ENCODE results near the gene CYP2S1.
A peak's percentile ranks its signal among the peaks of the same experiment; 100 is the strongest.
"Not testable (repeated sequence)": the region's sequence is repeated elsewhere in the genome, so short reads cannot be mapped to it uniquely, and the experiment has no call there.

CYP2S1 gene

DNA sequence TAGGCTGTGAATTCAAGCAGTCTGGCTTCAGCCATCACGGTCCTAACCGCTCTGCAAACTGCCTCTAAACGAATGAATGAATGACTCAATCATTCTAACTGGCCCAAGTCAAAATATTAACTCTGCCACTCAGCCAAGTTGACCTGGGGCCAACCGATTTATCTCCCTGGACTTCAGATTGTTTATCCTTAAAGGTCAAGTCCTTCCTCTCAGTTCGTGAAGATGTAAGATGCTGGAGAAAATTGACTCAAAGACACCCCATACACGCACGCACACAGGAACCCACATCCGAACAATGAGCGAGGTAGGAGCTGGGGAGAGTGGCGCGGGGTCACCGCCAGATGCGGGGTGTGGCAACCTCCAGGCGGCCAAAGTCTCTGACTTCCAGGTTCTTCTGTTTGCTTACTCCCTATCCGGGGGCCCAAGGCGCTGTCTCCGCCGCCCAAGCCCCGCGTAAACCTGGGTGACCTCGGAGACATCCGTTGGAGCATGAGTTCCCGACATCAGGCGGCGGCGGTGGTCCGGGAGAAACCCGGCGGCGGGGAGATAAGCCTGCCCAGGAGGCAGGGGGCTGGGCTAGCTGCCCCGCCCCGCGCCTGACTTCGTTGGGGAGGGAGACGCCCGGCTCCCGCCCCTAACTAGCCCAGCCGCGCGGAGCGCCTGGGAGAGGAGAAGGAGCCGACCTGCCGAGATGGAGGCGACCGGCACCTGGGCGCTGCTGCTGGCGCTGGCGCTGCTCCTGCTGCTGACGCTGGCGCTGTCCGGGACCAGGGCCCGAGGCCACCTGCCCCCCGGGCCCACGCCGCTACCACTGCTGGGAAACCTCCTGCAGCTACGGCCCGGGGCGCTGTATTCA lies at the start of gene CYP2S1:
TSS of gene CYP2S1 (plus strand) at position 646 of the 856 bp plus-strand sequence. CDS start at position 692, 46 bp downstream.
- DNase-seq: no peak

DNA sequence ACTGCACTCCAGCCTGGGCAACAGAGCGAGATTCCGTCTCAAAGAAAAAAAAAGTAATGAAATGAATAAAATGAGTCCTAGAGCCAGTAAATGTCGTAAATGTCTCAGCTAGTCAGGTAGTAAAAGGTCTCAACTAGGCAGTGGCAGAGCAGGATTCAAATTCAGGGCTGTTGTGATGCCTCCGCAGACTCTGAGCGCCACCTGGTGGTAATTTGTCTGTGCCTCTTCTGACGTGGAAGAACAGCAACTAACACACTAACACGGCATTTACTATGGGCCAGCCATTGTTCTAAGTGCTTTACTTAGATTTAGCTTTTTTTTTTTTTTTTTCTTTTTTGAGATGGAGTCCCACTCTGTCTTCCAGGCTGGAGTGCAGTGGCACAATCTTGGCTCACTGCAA lies 48.6 kb upstream of the CYP2S1 start:
- no peak for DNase-seq

DNA sequence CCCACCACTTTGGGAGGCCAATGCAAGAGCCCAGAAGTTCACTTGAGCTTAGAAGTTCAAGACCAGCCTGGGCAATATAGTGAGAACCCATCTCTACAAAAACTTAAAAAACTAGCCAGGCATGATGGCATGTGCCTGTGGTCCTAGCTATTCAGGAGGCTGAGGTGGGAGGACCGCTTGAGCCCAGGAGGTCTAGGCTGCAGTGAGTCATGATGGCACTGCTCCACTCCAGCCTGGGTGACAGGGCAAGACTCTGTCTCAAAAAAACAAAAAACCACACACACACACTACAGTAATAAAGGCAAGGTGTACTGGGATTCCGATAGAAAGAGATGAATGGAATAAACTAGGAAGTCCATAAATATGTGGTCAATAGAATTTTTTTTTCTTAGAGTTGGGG lies 43.2 kb upstream of the CYP2S1 start:
- no peak for DNase-seq

- not testable (repeated sequence) for DNase-seq
These were observed 42.0 kb upstream of the CYP2S1 start for GRCh38 chr19:41150986-41151385.

DNA sequence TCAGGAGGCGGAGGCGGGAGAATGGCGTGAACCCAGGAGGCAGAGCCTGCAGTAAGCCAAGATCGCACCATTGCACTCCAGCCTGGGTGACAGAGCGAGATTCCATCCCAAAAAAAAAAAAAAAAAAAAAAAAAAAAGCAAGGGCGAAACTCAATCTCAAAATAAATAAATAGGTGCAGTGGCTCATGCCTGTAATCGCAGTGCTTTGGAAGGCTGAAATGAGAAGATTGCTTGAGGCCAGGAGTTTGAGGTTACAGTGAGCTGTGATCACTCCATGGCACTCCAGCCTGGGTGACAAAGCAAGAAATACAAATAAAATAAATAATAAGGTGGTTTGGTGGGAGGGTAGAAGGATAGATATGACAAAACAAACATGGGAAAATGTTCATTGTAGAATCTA lies 39.0 kb upstream of the CYP2S1 start:
- DNase-seq: no peak

DNA sequence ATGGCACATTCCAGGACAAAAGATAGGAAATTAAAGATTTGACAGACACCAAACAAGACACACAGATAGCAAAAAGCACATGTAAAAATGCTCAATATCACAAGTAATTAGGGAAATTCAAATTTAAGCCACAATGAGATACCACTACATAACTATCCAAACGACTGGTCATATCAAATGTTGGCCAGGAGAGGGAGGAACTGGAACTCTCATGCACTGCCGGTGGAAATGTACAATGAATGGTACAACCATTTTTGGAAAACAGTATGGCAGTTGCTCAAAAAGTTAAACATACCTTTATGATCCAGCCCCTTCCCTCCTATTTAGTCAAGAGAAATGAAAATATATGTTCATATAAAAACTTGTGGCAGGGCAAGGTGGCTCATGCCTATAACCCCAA lies 36.8 kb upstream of the CYP2S1 start:
- no peak for DNase-seq

DNA sequence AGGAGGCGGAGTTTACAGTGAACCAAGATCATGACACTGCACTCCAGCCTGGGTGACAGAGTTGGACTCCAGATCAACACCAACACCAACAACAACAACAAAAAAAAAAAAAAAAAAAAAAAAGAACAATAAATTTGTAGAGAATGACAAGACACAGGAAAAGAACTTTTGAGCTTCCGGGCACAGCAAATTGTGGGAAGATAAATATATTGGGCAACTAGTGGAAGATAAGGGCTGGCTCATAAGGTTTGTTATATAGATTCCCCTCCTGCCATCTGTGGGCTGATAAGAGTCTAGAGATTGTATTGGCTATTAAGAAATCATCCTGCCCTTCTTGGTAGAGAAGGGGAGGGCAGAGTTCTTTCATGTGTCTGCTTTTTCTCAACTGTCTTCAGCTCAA lies 33.1 kb upstream of the CYP2S1 start:
- DNase-seq: no peak

DNA sequence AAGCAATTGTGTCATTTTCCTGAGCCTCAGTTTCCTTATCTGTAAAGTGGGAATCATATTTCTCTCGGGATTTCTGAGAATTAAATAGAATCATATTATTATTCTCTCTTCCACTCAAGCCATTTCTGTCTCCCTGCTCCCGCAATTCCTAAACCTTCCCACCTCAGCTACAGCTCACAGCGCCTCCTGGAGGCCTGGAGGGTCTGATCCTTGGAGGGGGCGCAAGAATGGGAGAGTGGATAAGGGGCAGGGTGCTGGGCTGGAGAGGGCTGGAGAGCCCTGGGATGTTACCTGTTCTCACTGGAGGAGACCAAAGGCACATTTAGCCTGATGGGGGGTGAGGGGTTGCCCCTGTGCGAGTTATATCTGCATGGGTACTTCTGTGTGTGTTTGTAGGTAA lies 31.1 kb upstream of the CYP2S1 start:
- no peak for DNase-seq

GRCh38 chr19:41166944-41167804 lies 25.8 kb upstream of the CYP2S1 start:
- no peak for DNase-seq

DNA sequence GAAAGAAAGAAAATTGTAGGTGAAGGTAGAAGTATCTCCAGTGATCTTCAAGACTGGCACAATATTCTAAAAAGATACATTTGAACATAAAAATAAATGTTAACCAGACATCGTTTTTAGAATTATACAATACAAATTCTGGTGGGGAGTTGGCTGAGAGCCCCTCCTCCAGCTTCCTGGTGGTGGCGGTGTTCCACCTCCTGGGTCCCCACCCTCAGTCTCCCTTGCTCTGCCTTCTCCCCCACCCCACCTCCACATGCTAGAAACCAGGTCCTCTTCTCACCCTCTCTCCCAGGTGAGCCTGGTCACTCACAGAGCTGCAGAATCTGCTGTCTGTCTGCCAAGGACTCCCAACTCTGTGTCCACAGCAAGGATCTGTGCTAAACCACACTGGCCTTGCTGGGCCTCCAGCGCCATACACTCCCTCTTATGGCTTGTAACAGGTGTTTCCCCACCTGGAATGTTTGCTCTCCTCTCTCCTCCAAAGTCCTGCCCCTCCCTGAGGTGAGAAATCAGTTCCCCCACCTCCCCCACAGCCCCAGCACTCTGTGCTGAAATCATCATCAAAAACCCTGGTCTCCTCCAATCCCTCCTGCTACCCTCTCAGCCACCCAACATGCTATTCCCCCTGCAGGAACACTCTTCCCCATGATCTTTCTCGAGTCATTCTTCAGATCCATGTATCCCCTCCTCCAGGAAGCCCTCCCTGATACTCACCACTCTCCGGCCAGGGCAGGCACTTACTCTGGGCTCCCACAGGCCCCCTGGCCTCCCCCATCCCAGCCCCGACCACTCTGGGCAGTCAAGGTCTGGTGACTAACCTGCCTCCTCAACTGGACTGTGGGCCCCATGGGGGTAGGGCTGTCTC lies 20.5 kb upstream of the CYP2S1 start:
- no peak for DNase-seq

GRCh38 chr19:41174297-41174928 lies 18.6 kb upstream of the CYP2S1 start:
- no peak for DNase-seq

- DNase-seq: peak; percentile 52
These were observed 16.9 kb upstream of the CYP2S1 start for GRCh38 chr19:41175801-41176777.

DNA sequence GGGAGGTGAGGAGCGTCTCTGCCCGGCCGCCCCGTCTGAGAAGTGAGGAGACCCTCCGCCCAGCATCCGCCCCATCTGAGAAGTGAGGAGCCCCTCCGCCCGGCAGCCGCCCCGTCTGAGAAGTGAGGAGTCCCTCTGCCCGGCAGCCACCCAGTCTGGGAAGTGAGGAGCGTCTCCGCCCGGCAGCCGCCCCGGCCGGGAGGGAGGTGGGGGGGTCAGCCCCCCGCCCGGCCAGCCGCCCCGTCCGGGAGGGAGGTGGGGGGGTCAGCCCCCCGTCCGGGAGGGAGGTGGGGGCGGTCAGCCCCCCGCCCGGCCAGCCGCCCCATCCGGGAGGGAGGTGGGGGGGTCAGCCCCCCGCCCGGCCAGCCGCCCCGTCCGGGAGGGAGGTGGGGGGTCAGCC lies 12.8 kb upstream of the CYP2S1 start:
- not testable (repeated sequence) for DNase-seq

- DNase-seq: no peak
These were observed 5.8 kb upstream of the CYP2S1 start for GRCh38 chr19:41186971-41187883.

DNA sequence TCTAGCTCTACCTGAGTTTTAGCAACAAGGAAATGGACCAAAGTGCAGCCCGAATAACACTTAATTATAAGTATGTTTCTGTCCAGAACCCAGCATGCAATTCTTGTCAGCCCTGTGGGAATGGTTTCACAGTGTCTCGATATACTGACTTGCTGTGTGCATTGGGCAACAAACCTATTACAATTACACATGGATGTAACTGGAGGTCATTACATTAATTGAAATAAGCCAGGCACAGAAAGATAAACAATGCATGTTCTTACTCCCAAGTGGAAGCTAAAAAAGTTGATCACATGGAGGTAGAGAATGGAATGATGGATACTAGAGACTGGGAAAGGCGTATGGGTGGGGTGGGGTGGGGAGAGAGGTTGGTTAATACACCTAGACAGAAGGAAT lies 5.1 kb upstream of the CYP2S1 start:
- no peak for DNase-seq

- no peak for DNase-seq
These were observed 3.5 kb upstream of the CYP2S1 start for GRCh38 chr19:41189425-41190065.

GRCh38 chr19:41193430-41194156 lies 574 bp downstream of the CYP2S1 start:
- DNase-seq: no peak

DNA sequence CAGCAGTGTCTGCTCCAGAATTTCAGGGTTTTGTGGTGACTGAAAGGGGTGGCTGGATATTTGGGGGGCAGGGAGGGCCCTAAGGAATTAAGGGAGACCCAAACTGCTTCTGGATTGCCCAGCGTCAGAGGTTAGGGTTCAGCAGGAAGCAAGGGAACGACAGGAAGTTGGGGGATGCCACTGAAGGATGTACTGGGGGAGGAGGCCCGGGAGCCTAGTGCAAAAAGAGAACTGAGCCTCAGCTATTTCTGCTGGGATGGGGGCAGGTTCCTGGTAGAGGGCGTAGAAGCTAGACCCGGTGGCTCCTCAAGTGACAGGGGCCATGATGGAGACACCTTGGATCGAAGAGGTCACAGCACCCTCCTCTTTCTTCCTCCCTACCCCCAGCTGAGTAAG lies 1.1 kb downstream of the CYP2S1 start:
- DNase-seq: no peak

All from T1000 (cell line).